B cell (primary cell): ENCODE results near the gene ZNF212.

Source experiments
- CTCF ChIP-seq: fragments of 200-600 bp; IDR thresholded peaks from one replicate; pipeline ENCODE4 v1.8.0; 2022; ENCODE audit warnings: antibody characterized with exemption, mild to moderate bottlenecking
- EZH2 ChIP-seq: IDR thresholded peaks from 2 replicates; pipeline ENCODE4 v1.6.1; 2012; ENCODE audit warnings: borderline replicate concordance, low read depth, mild to moderate bottlenecking, moderate library complexity, low read length; ENCODE audit not compliant: insufficient read depth, poor library complexity, severe bottlenecking

DNA sequence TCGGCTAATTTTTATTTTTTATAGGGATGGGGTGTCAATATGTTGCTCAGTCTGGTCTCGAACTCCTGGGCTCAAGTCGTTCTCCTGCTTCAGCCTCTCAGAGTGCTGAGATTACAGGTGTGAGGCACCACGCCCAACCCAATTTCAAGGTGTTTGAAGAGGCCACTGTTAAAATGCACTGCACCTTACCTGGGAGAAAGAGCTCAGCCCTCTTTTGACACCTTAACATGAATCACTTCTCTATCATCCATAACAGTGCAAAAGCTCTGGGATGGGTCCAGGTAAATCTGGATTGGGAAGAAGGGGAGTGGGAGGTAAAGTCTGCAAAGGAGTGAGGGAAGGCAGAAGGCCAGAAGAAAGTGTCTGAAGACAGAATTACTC, 44.7 kb upstream of the ZNF212 start:
- TF ChIP-seq EZH2 (no peak), CTCF (no peak)
